ENCODE measurements around the gene SCEL. TPM values are rescaled to one million over a fixed set of nuclear protein-coding genes. Genes with fewer than 3 reads are reported as not detected.

Gene SCEL
- total and polyA plus RNA-seq, 2 donors (not counting 3 experiments of a cell fraction or from before 2014, with no cell fraction given): not detected

DNA sequence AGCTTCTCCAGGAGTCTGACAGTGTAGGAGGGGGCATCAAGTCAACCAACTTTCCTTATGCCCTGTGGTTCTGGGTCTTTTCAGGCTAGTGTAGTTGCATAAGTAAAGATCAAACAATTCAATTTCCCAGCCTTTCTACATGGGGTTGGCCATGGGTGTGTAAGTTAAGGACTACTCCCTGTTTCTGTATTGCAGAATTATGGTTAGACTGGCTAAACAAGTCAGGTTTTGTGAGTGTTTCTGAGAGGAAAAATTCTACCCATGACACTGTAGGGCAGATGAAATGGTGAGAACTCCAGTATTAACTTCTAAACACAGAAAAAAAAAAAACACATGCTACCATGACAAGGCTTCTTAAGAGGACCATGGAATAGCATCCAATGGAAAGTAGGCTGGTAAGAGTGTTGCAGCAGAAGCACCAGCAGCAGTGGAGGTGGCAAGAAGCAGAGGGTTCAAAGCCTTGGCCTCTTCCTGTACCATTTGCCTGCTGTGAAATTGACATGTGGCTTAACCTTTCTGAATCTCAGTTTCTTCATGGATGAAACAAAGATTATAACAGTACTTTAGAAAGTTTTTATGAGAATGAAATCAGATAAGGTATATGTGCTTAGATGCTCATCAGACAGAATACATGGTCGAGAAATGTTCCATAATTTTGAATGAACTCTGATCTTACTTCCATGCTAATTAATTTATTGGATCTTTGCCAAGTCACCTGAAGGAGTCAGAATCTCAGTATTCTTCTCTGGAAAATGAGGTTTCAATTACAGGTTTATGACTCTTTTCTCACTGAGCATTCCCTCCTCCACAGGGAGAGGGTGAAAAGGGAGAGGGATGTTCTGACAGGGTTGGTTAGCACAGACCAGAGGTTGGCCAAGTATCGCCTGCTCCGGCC is 11.4 kb upstream of the SCEL start:
- Histone ChIP-seq H3K27ac (ENCODE audit: insufficient read depth, low read depth, low read length) (no peak overlapping the region), H2AFZ (ENCODE audit: low read depth, low read length) (no peak overlapping the region), H3K27me3 (ENCODE audit: control insufficient read depth in 2 of 2, insufficient read depth in 2 of 2, low read length in 2 of 2) (no peaks in the 10 kb centered on the region), H3K36me3 (ENCODE audit: control insufficient read depth in 2 of 2, extremely low read depth in 1 of 2, insufficient read depth in 2 of 2, low read length in 2 of 2) (no peaks in the 10 kb centered on the region), H3K9me1 (replicated peaks; ENCODE audit: control insufficient read depth, extremely low read depth, insufficient read depth, low read length) (no peaks in the 10 kb centered on the region), H3K9ac (replicated peaks; ENCODE audit: extremely low read depth, insufficient read depth, low read length) (no peak overlapping the region), H3K4me3 (replicated peaks in 1 of 3; ENCODE audit: insufficient read depth in 1 of 3, low read depth in 1 of 3, low read length in 3 of 3) (no peak overlapping the region), H3K79me2 (ENCODE audit: control insufficient read depth, insufficient read depth, low read length) (no peaks in the 10 kb centered on the region), H4K20me1 (replicated peaks; ENCODE audit: control insufficient read depth, extremely low read depth, insufficient read depth, low read length) (no peaks in the 10 kb centered on the region), H3K4me1 (ENCODE audit: control insufficient read depth, extremely low read depth, insufficient read depth, low read length) (peaks cover 29% of the 10 kb centered on the region), H3K9me3 (replicated peaks; ENCODE audit: control insufficient read depth, insufficient read depth, low read length) (no peaks in the 10 kb centered on the region), H3K4me2 (ENCODE audit: insufficient read depth, low read length) (no peak overlapping the region)
- no TSS peak for BruUV-seq (replicated peaks)
- FAIRE-seq (no peak), DNase-seq (ENCODE audit: low read depth, low spot score) (no peak)
- no peak for TF ChIP-seq POLR2A (IDR thresholded peaks at IDR 0.05; ENCODE audit: low read depth, low read length)
- no peak for TF ChIP-seq FOS (IDR thresholded peaks at IDR 0.05; ENCODE audit: borderline replicate concordance, insufficient read depth, low read length)
- TF ChIP-seq MYC (IDR thresholded peaks at IDR 0.05; ENCODE audit: low read depth, low read length): no peak
- TF ChIP-seq GATA2 (IDR thresholded peaks at IDR 0.05; ENCODE audit: insufficient read depth, insufficient read length, low read depth, low read length): no peak
- TF ChIP-seq POLR2AphosphoS5 (IDR thresholded peaks at IDR 0.05; ENCODE audit: insufficient read depth, low read depth, low read length): no peak
- TF ChIP-seq, protein P1, sequence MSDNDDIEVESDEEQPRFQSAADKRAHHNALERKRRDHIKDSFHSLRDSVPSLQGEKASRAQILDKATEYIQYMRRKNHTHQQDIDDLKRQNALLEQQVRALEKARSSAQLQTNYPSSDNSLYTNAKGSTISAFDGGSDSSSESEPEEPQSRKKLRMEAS (IDR thresholded peaks at IDR 0.05; ENCODE audit: insufficient read depth, insufficient read length): no peak
- TF ChIP-seq JUN (IDR thresholded peaks at IDR 0.05; ENCODE audit: borderline replicate concordance, insufficient read depth, insufficient read length, low read depth): no peak
- no peak for TF ChIP-seq EZH2 (IDR thresholded peaks at IDR 0.05; ENCODE audit: borderline replicate concordance, low read depth, low read length, severe bottlenecking)
- TF ChIP-seq, protein P2, sequence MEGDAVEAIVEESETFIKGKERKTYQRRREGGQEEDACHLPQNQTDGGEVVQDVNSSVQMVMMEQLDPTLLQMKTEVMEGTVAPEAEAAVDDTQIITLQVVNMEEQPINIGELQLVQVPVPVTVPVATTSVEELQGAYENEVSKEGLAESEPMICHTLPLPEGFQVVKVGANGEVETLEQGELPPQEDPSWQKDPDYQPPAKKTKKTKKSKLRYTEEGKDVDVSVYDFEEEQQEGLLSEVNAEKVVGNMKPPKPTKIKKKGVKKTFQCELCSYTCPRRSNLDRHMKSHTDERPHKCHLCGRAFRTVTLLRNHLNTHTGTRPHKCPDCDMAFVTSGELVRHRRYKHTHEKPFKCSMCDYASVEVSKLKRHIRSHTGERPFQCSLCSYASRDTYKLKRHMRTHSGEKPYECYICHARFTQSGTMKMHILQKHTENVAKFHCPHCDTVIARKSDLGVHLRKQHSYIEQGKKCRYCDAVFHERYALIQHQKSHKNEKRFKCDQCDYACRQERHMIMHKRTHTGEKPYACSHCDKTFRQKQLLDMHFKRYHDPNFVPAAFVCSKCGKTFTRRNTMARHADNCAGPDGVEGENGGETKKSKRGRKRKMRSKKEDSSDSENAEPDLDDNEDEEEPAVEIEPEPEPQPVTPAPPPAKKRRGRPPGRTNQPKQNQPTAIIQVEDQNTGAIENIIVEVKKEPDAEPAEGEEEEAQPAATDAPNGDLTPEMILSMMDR (IDR thresholded peaks at IDR 0.05; ENCODE audit: extremely low read depth in 1 of 2, insufficient read depth in 1 of 2, low read depth in 1 of 2, low read length in 2 of 2): no peak
- CTCF ChIA-PET: interaction anchor here (1.3 to 4.0 kb wide), 2 partner anchors 31 to 46 kb away, joined by 3 to 18 read pairs; no protein-coding TSS in a partner anchor
- dilution Hi-C loops (cut with MboI; ENCODE audit: extremely low pct_ligation_motif_present, low sequenced_read_pairs) (no loop called here), intact Hi-C loops (cut with micrococcal nuclease) (loop anchor here (2.0 kb wide), 1 partner anchor 21 kb away; no protein-coding TSS in a partner anchor)
- POLR2A ChIA-PET: no interaction called here

Measured in endothelial cell of umbilical vein (primary cell).